ENCODE results near the gene RFLNA.

RFLNA gene

GRCh38 chr12:124363353-124363965 lies 68.6 kb downstream of the RFLNA start:
- DNase-seq (ENCODE audit: low spot score), result no peak
- TF ChIP-seq, protein P1, sequence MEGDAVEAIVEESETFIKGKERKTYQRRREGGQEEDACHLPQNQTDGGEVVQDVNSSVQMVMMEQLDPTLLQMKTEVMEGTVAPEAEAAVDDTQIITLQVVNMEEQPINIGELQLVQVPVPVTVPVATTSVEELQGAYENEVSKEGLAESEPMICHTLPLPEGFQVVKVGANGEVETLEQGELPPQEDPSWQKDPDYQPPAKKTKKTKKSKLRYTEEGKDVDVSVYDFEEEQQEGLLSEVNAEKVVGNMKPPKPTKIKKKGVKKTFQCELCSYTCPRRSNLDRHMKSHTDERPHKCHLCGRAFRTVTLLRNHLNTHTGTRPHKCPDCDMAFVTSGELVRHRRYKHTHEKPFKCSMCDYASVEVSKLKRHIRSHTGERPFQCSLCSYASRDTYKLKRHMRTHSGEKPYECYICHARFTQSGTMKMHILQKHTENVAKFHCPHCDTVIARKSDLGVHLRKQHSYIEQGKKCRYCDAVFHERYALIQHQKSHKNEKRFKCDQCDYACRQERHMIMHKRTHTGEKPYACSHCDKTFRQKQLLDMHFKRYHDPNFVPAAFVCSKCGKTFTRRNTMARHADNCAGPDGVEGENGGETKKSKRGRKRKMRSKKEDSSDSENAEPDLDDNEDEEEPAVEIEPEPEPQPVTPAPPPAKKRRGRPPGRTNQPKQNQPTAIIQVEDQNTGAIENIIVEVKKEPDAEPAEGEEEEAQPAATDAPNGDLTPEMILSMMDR (IDR thresholded peaks at IDR 0.05; ENCODE audit: extremely low read depth, missing control alignments), result no peak

GRCh38 chr12:124364543-124364942 lies 69.7 kb downstream of the RFLNA start:
- TF ChIP-seq, protein P1 (IDR thresholded peaks at IDR 0.05; ENCODE audit: extremely low read depth, missing control alignments), result no peak

More at GRCh38 chr12:124364543-124364942, 69.7 kb downstream of the RFLNA start:
- DNase-seq (ENCODE audit: low spot score), result no peak

All from GM20000 (cell line).